H9 (cell line): Measurements from ENCODE around the gene FCRL5. TPM values are rescaled to one million over a fixed set of nuclear protein-coding genes. Genes with fewer than 3 reads are reported as not detected.

ENCODE experiments used
- DNase-seq: peaks from one replicate; pipeline ENCODE4 v3.0.0-alpha.2; 2017
- H2AFZ ChIP-seq: one replicate; pipeline ENCODE4 v1.6.1; 2013; ENCODE audit warnings: mild to moderate bottlenecking, low read length, control low read depth, moderate library complexity
- H2AK5ac ChIP-seq: 2 replicates; pipeline ENCODE4 v1.6.1; 2013; ENCODE audit warnings: low read length, control low read depth, mixed read lengths; ENCODE audit not compliant: insufficient read length
- H2BK120ac ChIP-seq: one replicate; pipeline ENCODE4 v1.6.1; 2013; ENCODE audit warnings: low read depth, mild to moderate bottlenecking, low read length, control low read depth, inconsistent platforms; ENCODE audit not compliant: poor library complexity, severe bottlenecking
- H2BK12ac ChIP-seq: 2 replicates; pipeline ENCODE4 v1.6.1; 2013; ENCODE audit warnings: low read length, control low read depth, mixed read lengths, low read depth; ENCODE audit not compliant: insufficient read length
- H2BK15ac ChIP-seq: 2 replicates; pipeline ENCODE4 v1.6.1; 2013; ENCODE audit warnings: low read depth, low read length, control low read depth
- H2BK20ac ChIP-seq: one replicate; pipeline ENCODE4 v1.6.1; 2013; ENCODE audit warnings: low read depth, mild to moderate bottlenecking, low read length, control low read depth, inconsistent platforms; ENCODE audit not compliant: poor library complexity, severe bottlenecking
- H2BK5ac ChIP-seq: 2 replicates; pipeline ENCODE4 v1.6.1; 2013; ENCODE audit warnings: low read length, control low read depth, mixed read lengths; ENCODE audit not compliant: insufficient read length
- H3K14ac ChIP-seq: 2 replicates; pipeline ENCODE4 v1.6.1; 2013; ENCODE audit warnings: low read length, control low read depth; ENCODE audit not compliant: insufficient read depth
- H3K18ac ChIP-seq: 2 replicates; pipeline ENCODE4 v1.6.1; 2013; ENCODE audit warnings: low read depth, mild to moderate bottlenecking, mixed read lengths, low read length, control low read depth; ENCODE audit not compliant: insufficient read length
- H3K23ac ChIP-seq: 2 replicates; pipeline ENCODE4 v1.6.1; 2013; ENCODE audit warnings: low read length, control low read depth, mixed read lengths, low read depth; ENCODE audit not compliant: insufficient read length
- H3K23me2 ChIP-seq: 2 replicates; pipeline ENCODE4 v1.6.1; 2013; ENCODE audit warnings: low read depth, mild to moderate bottlenecking, mixed read lengths, low read length, control low read depth; ENCODE audit not compliant: insufficient read length, poor library complexity, severe bottlenecking
- H3K27ac ChIP-seq: 2 replicates; pipeline ENCODE4 v1.5.1; 2013; ENCODE audit warnings: low read length, control low read depth, mixed read lengths, low read depth; ENCODE audit not compliant: insufficient read length
- H3K27me3 ChIP-seq: 2 replicates; pipeline ENCODE4 v1.6.1; 2013; ENCODE audit warnings: low read length, control low read depth, inconsistent platforms; ENCODE audit not compliant: insufficient read depth
- H3K4ac ChIP-seq: 2 replicates; pipeline ENCODE4 v1.6.1; 2013; ENCODE audit warnings: low read depth, mild to moderate bottlenecking, control low read depth, inconsistent platforms, low read length, moderate library complexity
- H3K4me1 ChIP-seq: 2 replicates; pipeline ENCODE4 v1.6.1; 2013; ENCODE audit warnings: low read length, control low read depth, inconsistent platforms; ENCODE audit not compliant: insufficient read depth
- H3K4me2 ChIP-seq: 2 replicates; pipeline ENCODE4 v1.6.1; 2013; ENCODE audit warnings: low read length, control low read depth, mixed read lengths; ENCODE audit not compliant: insufficient read length, insufficient read depth
- H3K56ac ChIP-seq: 2 replicates; pipeline ENCODE4 v1.6.1; 2013; ENCODE audit warnings: low read depth, mild to moderate bottlenecking, mixed read lengths, low read length, control low read depth; ENCODE audit not compliant: insufficient read length
- H3K79me1 ChIP-seq: 2 replicates; pipeline ENCODE4 v1.6.1; 2013; ENCODE audit warnings: low read depth, mild to moderate bottlenecking, moderate library complexity, low read length, control low read depth, inconsistent platforms; ENCODE audit not compliant: insufficient read depth, poor library complexity, severe bottlenecking
- H3K79me2 ChIP-seq: 2 replicates; pipeline ENCODE4 v1.6.1; 2013; ENCODE audit warnings: low read length, control low read depth, inconsistent platforms; ENCODE audit not compliant: insufficient read depth
- H3K9ac ChIP-seq: 2 replicates; pipeline ENCODE4 v1.6.1; 2013; ENCODE audit warnings: low read length, control low read depth, mixed read lengths; ENCODE audit not compliant: insufficient read length; ENCODE audit errors: extremely low read depth
- H3K9me3 ChIP-seq: one replicate; pipeline ENCODE4 v1.6.1; 2013; ENCODE audit warnings: low read depth, low read length, inconsistent platforms; ENCODE audit not compliant: control insufficient read depth
- H3T11ph ChIP-seq: one replicate; pipeline ENCODE4 v1.6.1; 2013; ENCODE audit warnings: mild to moderate bottlenecking, low read length, control low read depth, inconsistent platforms
- H4K20me1 ChIP-seq: one replicate; pipeline ENCODE4 v1.6.1; 2013; ENCODE audit not compliant: control insufficient read depth, insufficient read length, insufficient read depth
- H4K5ac ChIP-seq: 2 replicates; pipeline ENCODE4 v1.6.1; 2013; ENCODE audit warnings: low read depth, mild to moderate bottlenecking, mixed read lengths, low read length, control low read depth; ENCODE audit not compliant: insufficient read length
- H4K8ac ChIP-seq: replicated peaks from 2 replicates; pipeline ENCODE4 v1.6.1; 2013; ENCODE audit warnings: low read length, control low read depth, mixed read lengths, low read depth; ENCODE audit not compliant: insufficient read length
- H4K91ac ChIP-seq: 2 replicates; pipeline ENCODE4 v1.6.1; 2013; ENCODE audit warnings: low read depth, mild to moderate bottlenecking, moderate library complexity, mixed read lengths, low read length, control low read depth; ENCODE audit not compliant: insufficient read length
- H3K27ac Mint-ChIP-seq, 3 experiments: 2 replicates in 2 of 3; 3 replicates in 1 of 3; pipeline ENCODE4 v1.8.0; 2020 to 2021; ENCODE audit warnings: mixed read lengths in 3 of 3, mild to moderate bottlenecking in 1 of 3, moderate library complexity in 1 of 3
- H3K27me3 Mint-ChIP-seq: 2 replicates; pipeline ENCODE4 v1.8.0; 2021; ENCODE audit warnings: low read depth, mild to moderate bottlenecking, moderate library complexity, mixed read lengths
- H3K36me3 Mint-ChIP-seq, 3 experiments: 2 replicates in 2 of 3; 3 replicates in 1 of 3; pipeline ENCODE4 v1.8.0; 2020 to 2021; ENCODE audit warnings: low read depth in 3 of 3, mixed read lengths in 3 of 3; ENCODE audit not compliant: insufficient read depth in 1 of 3
- H3K4me1 Mint-ChIP-seq, 2 experiments: 2 replicates each; pipeline ENCODE4 v1.8.0; 2020; ENCODE audit warnings: mixed read lengths in 2 of 2
- H3K4me3 Mint-ChIP-seq, 2 experiments: 2 replicates in 1 of 2; 3 replicates in 1 of 2; pipeline ENCODE4 v1.8.0; 2020 to 2021; ENCODE audit warnings: mild to moderate bottlenecking in 2 of 2, mixed read lengths in 2 of 2, moderate library complexity in 1 of 2
- H3K9me3 Mint-ChIP-seq, 2 experiments: 2 replicates in 1 of 2; 3 replicates in 1 of 2; pipeline ENCODE4 v1.8.0; 2020; ENCODE audit warnings: mild to moderate bottlenecking in 2 of 2, mixed read lengths in 2 of 2, moderate library complexity in 1 of 2
- CTCF ChIP-seq: fragments of 200-600 bp; sonication (generic); conservative IDR thresholded peaks from 3 replicates; pipeline ENCODE4 v1.8.0; 2021; ENCODE audit warnings: antibody characterized with exemption, mild to moderate bottlenecking
- WGBS: extraction: QIAGEN DNeasy Blood & Tissue Kit; methylation state at CpG from one replicate; pipeline ENCODE4 v1.1.7; 2013; ENCODE audit warnings: missing lambda C conversion rate, low lambda C conversion rate, mixed read lengths; ENCODE audit not compliant: insufficient read length; ENCODE audit errors: extremely low coverage; 5-methylcytosine and 5-hydroxymethylcytosine counted together
- total RNA-seq: library from RNA; stranded (reverse); gene quantifications from 2 replicates; pipeline ENCODE4 v1.2.1, GENCODE V29; 2021

Gene FCRL5
- total RNA-seq, 1 experiment from 2014 or later = 0.98 TPM

GRCh38 chr1:157509546-157510232 is 42.6 kb downstream of the FCRL5 start:
- Mint-ChIP-seq H3K9me3 (no peaks in the 10 kb centered on the region; a peak in 1 of 5 replicates), H3K4me3 (no peak overlapping the region), H3K27ac (no peak overlapping the region)

More at GRCh38 chr1:157509546-157510232, 42.6 kb downstream of the FCRL5 start:
- Histone ChIP-seq H2AFZ (no peak overlapping the region), H2BK20ac (no peak overlapping the region), H4K20me1 (no peaks in the 10 kb centered on the region), H4K91ac (no peak overlapping the region), H3K56ac (no peak overlapping the region), H3K4me1 (no peaks in the 10 kb centered on the region; the same call in 1 of the 2 replicates), H3K14ac (no peak overlapping the region), H3T11ph (no peak overlapping the region), H4K8ac (no peak overlapping the region), H3K9me3 (no peaks in the 10 kb centered on the region), H2AK5ac (no peak overlapping the region), H2BK12ac (no peak overlapping the region), H4K5ac (no peak overlapping the region), H3K23ac (no peak overlapping the region), H3K4me2 (no peak overlapping the region), H3K79me1 (no peaks in the 10 kb centered on the region), H3K27me3 (no peaks in the 10 kb centered on the region), H2BK15ac (no peak overlapping the region), H3K9ac (no peak overlapping the region), H3K23me2 (no peaks in the 10 kb centered on the region), H3K18ac (no peak overlapping the region), H3K4ac (no peak overlapping the region), H2BK5ac (no peak overlapping the region), H2BK120ac (no peak overlapping the region), H3K27ac (no peak overlapping the region), H3K79me2 (no peaks in the 10 kb centered on the region)
- Mint-ChIP-seq H3K4me1 (peaks cover 7 to 13% of the 10 kb centered on the region in 2 experiments), H3K27me3 (0 out of 2 replicates have a peak, but pooled peaks cover 3% of the 10 kb centered on the region), H3K36me3 (no peaks in the 10 kb centered on the region)
- no peak for DNase-seq
- WGBS = no CpG with 5 or more reads among the region's 9 CpGs
- TF ChIP-seq CTCF = no peak
